Measurements from ENCODE around the gene SETD7.

DNA sequence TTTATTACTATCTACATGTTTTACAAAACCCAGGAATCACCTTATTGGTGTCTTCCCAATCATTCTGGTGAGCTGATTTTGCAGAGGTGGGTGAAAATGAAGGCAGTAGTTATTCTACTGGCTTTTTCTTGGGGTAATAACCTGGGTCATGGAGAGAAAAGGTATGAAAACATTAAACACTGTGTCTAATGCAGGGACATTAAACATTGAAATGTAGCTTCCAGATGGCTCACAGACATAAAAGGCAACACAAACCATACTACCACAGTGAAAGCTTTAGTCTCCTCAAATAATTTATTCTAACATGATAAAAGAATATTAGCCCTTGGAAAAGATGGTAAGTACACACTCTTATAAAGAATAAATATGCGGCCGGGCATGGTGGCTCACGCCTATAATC, 8.0 kb downstream of the SETD7 start:
- TF ChIP-seq, protein P1, sequence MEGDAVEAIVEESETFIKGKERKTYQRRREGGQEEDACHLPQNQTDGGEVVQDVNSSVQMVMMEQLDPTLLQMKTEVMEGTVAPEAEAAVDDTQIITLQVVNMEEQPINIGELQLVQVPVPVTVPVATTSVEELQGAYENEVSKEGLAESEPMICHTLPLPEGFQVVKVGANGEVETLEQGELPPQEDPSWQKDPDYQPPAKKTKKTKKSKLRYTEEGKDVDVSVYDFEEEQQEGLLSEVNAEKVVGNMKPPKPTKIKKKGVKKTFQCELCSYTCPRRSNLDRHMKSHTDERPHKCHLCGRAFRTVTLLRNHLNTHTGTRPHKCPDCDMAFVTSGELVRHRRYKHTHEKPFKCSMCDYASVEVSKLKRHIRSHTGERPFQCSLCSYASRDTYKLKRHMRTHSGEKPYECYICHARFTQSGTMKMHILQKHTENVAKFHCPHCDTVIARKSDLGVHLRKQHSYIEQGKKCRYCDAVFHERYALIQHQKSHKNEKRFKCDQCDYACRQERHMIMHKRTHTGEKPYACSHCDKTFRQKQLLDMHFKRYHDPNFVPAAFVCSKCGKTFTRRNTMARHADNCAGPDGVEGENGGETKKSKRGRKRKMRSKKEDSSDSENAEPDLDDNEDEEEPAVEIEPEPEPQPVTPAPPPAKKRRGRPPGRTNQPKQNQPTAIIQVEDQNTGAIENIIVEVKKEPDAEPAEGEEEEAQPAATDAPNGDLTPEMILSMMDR (conservative IDR thresholded peaks at IDR 0.05; ENCODE audit: low read depth, low read length) = no peak
- TF ChIP-seq MXI1 (IDR thresholded peaks at IDR 0.05; ENCODE audit: borderline replicate concordance, low read depth, low read length) = no peak
